A549 (cell line): Measurements from ENCODE around the gene MAPKAPK2.

Source experiments
- CEBPB ChIP-seq, 2 experiments: fragments of >200 bp in 1 of 2; sonication (Bioruptor Twin) in 1 of 2; formaldehyde crosslinking in 1 of 2; IDR thresholded peaks; 2 replicates each; pipeline ENCODE4 v1.6.1; 2012 to 2016
- CTCF ChIP-seq: fragments of >200 bp; sonication (Bioruptor Twin); formaldehyde crosslinking; IDR thresholded peaks from 3 replicates; pipeline ENCODE4 v1.5.1; 2016
- EP300 ChIP-seq, 2 experiments: fragments of >200 bp; sonication (Bioruptor Twin); formaldehyde crosslinking; IDR thresholded peaks; 2 replicates in 1 of 2; 3 replicates in 1 of 2; pipeline ENCODE4 v1.6.1; 2016 to 2017
- MAZ ChIP-seq: fragments of 150-350 bp; IDR thresholded peaks from 2 replicates; pipeline ENCODE4 v1.6.1; 2014; ENCODE audit warnings: antibody characterized with exemption, low read depth, low read length, borderline replicate concordance
- MYC ChIP-seq: IDR thresholded peaks from 2 replicates; pipeline ENCODE4 v1.6.1; 2012; ENCODE audit warnings: mild to moderate bottlenecking, inconsistent platforms, low read length, improper control_type of control experiment, borderline replicate concordance
- POLR2A ChIP-seq: IDR thresholded peaks from 2 replicates; pipeline ENCODE4 v1.6.1; 2012; ENCODE audit warnings: mild to moderate bottlenecking, low read length
- RAD21 ChIP-seq, 2 experiments: fragments of >200 bp in 1 of 2; sonication (Bioruptor Twin) in 1 of 2; formaldehyde crosslinking in 1 of 2; IDR thresholded peaks in 1 of 2; conservative IDR thresholded peaks in 1 of 2; 2 replicates in 1 of 2; 3 replicates in 1 of 2; pipeline ENCODE4 v1.6.1; 2012 to 2018; ENCODE audit warnings: inconsistent platforms in 1 of 2
- TP53 ChIP-seq: fragments of 250-450 bp; sonication (Bioruptor Pico); IDR thresholded peaks from 2 replicates; pipeline ENCODE4 v1.5.0; 2021; ENCODE audit warnings: mild to moderate bottlenecking, moderate library complexity

- no peak for TF ChIP-seq RAD21 (conservative IDR thresholded peaks at IDR 0.05 in 1 of 2, IDR thresholded peaks at IDR 0.05 in 1 of 2)
- no peak for TF ChIP-seq CTCF
- no peak for TF ChIP-seq EP300 (IDR thresholded peaks at IDR 0.05)
- no peak for TF ChIP-seq TP53 (CRISPR knock-in tag)
- TF ChIP-seq POLR2A: no peak
- TF ChIP-seq MYC: no peak
- TF ChIP-seq CEBPB (IDR thresholded peaks at IDR 0.05): no peak
- no peak for TF ChIP-seq MAZ
These were observed 67.8 kb downstream of the MAPKAPK2 start for GRCh38 chr1:206752481-206752880.
